ENCODE results near the gene PRKAR2A.

The PRKAR2A gene

GRCh38 chr3:48748754-48749153 is 98.9 kb downstream of the PRKAR2A start:
- no peak overlapping the region for H3K27ac ChIP-seq
- no peak for TF ChIP-seq CTCF (conservative IDR thresholded peaks at IDR 0.05)

GRCh38 chr3:48747706-48748105 is 100.0 kb downstream of the PRKAR2A start:
- no peak for TF ChIP-seq CTCF (conservative IDR thresholded peaks at IDR 0.05)
- H3K27ac ChIP-seq: no peak overlapping the region

GRCh38 chr3:48747015-48747615 is 100.6 kb downstream of the PRKAR2A start:
- no peak for TF ChIP-seq CTCF (conservative IDR thresholded peaks at IDR 0.05)

GRCh38 chr3:48743773-48744172 is 103.9 kb downstream of the PRKAR2A start:
- H3K27ac ChIP-seq: no peak overlapping the region
- TF ChIP-seq CTCF (conservative IDR thresholded peaks at IDR 0.05): no peak

More at GRCh38 chr3:48747015-48747615, 100.6 kb downstream of the PRKAR2A start:
- H3K27ac ChIP-seq: no peak overlapping the region

- H3K27ac ChIP-seq: peak overlapping the region; percentile 85
These were observed 106.4 kb downstream of the PRKAR2A start for GRCh38 chr3:48741226-48741625.

GRCh38 chr3:48739955-48740823 is 107.5 kb downstream of the PRKAR2A start:
- peak overlapping the region; percentile 85 for H3K27ac ChIP-seq
- peak; percentile 95 for TF ChIP-seq CTCF (conservative IDR thresholded peaks at IDR 0.05)

GRCh38 chr3:48739617-48739954 is 108.1 kb downstream of the PRKAR2A start:
- TF ChIP-seq CTCF (conservative IDR thresholded peaks at IDR 0.05): no peak
- H3K27ac ChIP-seq: peak overlapping the region; percentile 85
